HFFc6 (cell line): Measurements from ENCODE around the gene FZR1. TPM values are rescaled to one million over a fixed set of nuclear protein-coding genes. Genes with fewer than 3 reads are reported as not detected.

Source experiments
- DNase-seq: peaks from one replicate; pipeline ENCODE4 v3.0.0-alpha.2; 2018
- H3K27ac Mint-ChIP-seq: 2 replicates; pipeline ENCODE4 v1.8.0; 2020; ENCODE audit warnings: mild to moderate bottlenecking, mixed read lengths
- H3K27me3 Mint-ChIP-seq: 2 replicates; pipeline ENCODE4 v1.8.0; 2021; ENCODE audit warnings: mild to moderate bottlenecking, moderate library complexity, mixed read lengths; ENCODE audit not compliant: insufficient read depth
- H3K36me3 Mint-ChIP-seq: 2 replicates; pipeline ENCODE4 v1.8.0; 2021; ENCODE audit warnings: low read depth, mixed read lengths
- H3K4me1 Mint-ChIP-seq: 2 replicates; pipeline ENCODE4 v1.8.0; 2020; ENCODE audit warnings: low read depth, mixed read lengths
- H3K4me3 Mint-ChIP-seq: 2 replicates; pipeline ENCODE4 v1.8.0; 2020; ENCODE audit warnings: mild to moderate bottlenecking, moderate library complexity, mixed read lengths
- H3K9me3 Mint-ChIP-seq: 2 replicates; pipeline ENCODE4 v1.8.0; 2020; ENCODE audit warnings: mild to moderate bottlenecking, mixed read lengths
- long read RNA-seq: library from polyadenylated mRNA; unstranded; transcript quantifications from one replicate; pipeline ENCODE4 v2.0.0, GENCODE V29; 2019
- total RNA-seq, 6 experiments: library from RNA; stranded (reverse); fragmentation: NEBNext Ultra II Directional; extraction: Animal tissue kit (Norgen Biotek cat#: 25700); gene quantifications; 2 replicates in 1 of 6; 3 replicates in 5 of 6; pipeline ENCODE4 v1.2.3, GENCODE V29; 2021
- TF ChIP-seq, protein P1 (sequence below): fragments of 200-600 bp; sonication (generic); IDR thresholded peaks from 2 replicates; pipeline ENCODE4 v1.5.0; 2021; ENCODE audit warnings: antibody characterized with exemption, mild to moderate bottlenecking

The FZR1 gene
- 10 to 100 TPM; 43.9 to 56.8 (median 46.0) TPM for total RNA-seq
- long read RNA-seq, full-length matches to known transcripts = 1 of 5 reads
- long read RNA-seq, partial matches to known transcripts = 3 of 5 reads
- long read RNA-seq, other reads (novel, unspliced or antisense) = 1 of 5 reads

DNA sequence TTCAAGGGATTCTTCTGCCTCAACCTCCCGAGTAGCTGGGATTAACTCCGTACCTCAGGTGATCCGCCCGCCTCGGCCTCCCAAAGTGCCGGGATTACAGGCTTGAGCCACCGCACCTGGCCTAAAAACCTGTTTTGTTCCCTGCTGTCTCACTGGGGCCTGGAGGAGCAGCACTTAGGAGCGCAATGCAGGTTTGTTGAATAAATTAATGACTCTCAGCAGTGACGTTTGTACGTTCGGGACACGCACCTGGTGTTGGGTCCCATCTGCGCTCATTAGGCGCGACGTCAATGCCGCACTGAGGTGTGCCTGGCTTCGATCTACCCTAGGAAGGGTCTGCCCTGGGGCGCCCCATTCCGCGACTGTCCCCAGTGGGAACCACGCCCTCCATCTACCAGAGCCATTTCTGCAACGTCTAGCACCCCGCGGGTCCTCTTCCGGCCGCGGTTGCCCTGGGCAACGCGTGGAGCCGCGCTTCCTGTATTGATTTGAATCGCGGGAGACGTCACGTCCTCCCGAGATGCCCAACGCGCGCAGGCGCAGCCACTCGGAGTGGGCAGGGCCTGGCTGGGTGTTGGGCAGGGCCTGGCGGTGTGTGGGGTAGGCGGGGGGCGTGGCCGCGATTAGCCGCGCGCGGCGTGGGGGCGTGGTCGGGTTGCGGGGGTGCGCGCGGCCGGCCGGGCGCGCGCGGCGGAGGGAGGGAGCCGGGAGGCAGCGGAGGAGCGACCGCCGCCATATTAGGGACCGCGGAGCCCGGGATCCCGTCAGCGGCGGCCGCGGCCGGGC is at the start of gene FZR1:
Gene FZR1, plus strand, starts transcription at position 714 of the 786 bp plus-strand sequence. CDS start 16,679 bp downstream, outside the sequence.
- TF ChIP-seq, protein P1, sequence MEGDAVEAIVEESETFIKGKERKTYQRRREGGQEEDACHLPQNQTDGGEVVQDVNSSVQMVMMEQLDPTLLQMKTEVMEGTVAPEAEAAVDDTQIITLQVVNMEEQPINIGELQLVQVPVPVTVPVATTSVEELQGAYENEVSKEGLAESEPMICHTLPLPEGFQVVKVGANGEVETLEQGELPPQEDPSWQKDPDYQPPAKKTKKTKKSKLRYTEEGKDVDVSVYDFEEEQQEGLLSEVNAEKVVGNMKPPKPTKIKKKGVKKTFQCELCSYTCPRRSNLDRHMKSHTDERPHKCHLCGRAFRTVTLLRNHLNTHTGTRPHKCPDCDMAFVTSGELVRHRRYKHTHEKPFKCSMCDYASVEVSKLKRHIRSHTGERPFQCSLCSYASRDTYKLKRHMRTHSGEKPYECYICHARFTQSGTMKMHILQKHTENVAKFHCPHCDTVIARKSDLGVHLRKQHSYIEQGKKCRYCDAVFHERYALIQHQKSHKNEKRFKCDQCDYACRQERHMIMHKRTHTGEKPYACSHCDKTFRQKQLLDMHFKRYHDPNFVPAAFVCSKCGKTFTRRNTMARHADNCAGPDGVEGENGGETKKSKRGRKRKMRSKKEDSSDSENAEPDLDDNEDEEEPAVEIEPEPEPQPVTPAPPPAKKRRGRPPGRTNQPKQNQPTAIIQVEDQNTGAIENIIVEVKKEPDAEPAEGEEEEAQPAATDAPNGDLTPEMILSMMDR = peak; percentile 33
- H3K36me3 Mint-ChIP-seq = peaks cover 20% of the 10 kb centered on the region
- DNase-seq = peak; percentile 99
- no peaks in the 10 kb centered on the region for H3K9me3 Mint-ChIP-seq
- H3K27ac Mint-ChIP-seq = peak within 1 kb of the TSS; percentile 98
- H3K4me1 Mint-ChIP-seq = peaks cover 43% of the 10 kb centered on the region
- no peaks in the 10 kb centered on the region; the same call in 1 of the 2 replicates for H3K27me3 Mint-ChIP-seq
- H3K4me3 Mint-ChIP-seq = peak within 1 kb of the TSS; percentile 96

GRCh38 chr19:3456925-3457527 is 49.1 kb upstream of the FZR1 start:
- Mint-ChIP-seq H3K4me3 (no peak overlapping the region; the same call in 1 of the 2 replicates), H3K4me1 (peaks cover 22% of the 10 kb centered on the region), H3K9me3 (no peaks in the 10 kb centered on the region), H3K27ac (peak overlapping the region; percentile 66; the same call in 1 of the 2 replicates), H3K27me3 (peaks cover 11% of the 10 kb centered on the region), H3K36me3 (peaks cover 4% of the 10 kb centered on the region; the same call in 1 of the 2 replicates)
- no peak for DNase-seq
- TF ChIP-seq, protein P1 = no peak

DNA sequence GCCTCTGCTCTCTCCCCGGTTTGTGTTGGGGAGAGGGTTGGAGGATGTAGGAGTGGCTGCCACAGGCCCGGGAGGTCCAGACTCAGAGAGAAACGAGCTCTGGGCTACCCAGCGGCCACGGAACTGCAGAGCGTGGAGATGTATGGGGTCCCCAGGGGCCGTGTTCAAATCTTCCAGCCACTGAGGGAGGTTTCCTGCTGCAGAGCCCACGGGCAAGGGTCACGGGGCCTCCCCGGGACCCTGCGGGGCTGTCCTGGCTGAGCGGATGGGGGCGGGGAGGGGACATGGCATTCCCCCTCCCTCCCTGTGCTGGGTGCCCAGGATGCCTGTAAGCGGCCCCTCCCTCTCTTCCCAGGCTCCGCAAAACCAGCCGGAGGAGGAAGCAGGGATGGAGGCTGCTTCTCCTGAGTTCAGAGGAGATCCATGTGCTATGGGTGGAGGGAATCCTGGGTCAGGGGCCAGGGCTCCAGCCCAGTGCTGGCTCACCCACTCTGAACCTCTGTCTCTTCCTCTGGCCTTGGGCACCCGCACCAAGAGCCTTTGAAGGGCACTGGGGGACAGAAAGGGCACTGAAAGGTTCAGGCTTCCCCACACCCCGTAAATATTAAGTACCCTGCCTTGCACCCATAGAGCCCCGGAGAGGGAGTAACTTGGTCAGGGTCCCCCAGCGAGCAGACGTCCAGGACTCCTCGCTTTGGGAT is 48.4 kb upstream of the FZR1 start:
- H3K36me3 Mint-ChIP-seq = peaks cover 7% of the 10 kb centered on the region
- peaks cover 12% of the 10 kb centered on the region for H3K27me3 Mint-ChIP-seq
- no peak for DNase-seq
- peak overlapping the region; percentile 66 for H3K27ac Mint-ChIP-seq
- H3K9me3 Mint-ChIP-seq = peaks cover 2% of the 10 kb centered on the region; the same call in 1 of the 2 replicates
- no peak overlapping the region for H3K4me3 Mint-ChIP-seq
- TF ChIP-seq, protein P1 = no peak
- peaks cover 22% of the 10 kb centered on the region; the same call in 1 of the 2 replicates for H3K4me1 Mint-ChIP-seq

- H3K27me3 Mint-ChIP-seq = peaks cover 11% of the 10 kb centered on the region
- TF ChIP-seq, protein P1 = no peak
- peaks cover 22% of the 10 kb centered on the region; the same call in 1 of the 2 replicates for H3K4me1 Mint-ChIP-seq
- peak overlapping the region; percentile 56 for H3K27ac Mint-ChIP-seq
- no peak for DNase-seq
- H3K36me3 Mint-ChIP-seq = peaks cover 10% of the 10 kb centered on the region
- H3K4me3 Mint-ChIP-seq = peak overlapping the region; percentile 17; the same call in 1 of the 2 replicates
- H3K9me3 Mint-ChIP-seq = peaks cover 3% of the 10 kb centered on the region; the same call in 1 of the 2 replicates
Observed at GRCh38 chr19:3458229-3459088, 47.7 kb upstream of the FZR1 start.
